Gastroesophageal sphincter (tissue), 4 donors: Measurements from ENCODE around the gene HECW1. TPM values are rescaled to one million over a fixed set of nuclear protein-coding genes. Genes with fewer than 3 reads are reported as not detected.

Source experiments
- ATAC-seq: fragments of 150-250 bp; one replicate; pipeline ENCODE4 v1.9.1; 2016; ENCODE audit warnings: mild to moderate bottlenecking, moderate library complexity
- H3K27ac ChIP-seq, 4 donors: fragments of 200-600 bp; sonication (generic) in 3 of 4; 1 replicate in 3 of 4; 2 replicates in 1 of 4; pipeline ENCODE4 v1.5.1; 2016 to 2019
- H3K27me3 ChIP-seq: fragments of 200-600 bp; sonication (generic); one replicate; pipeline ENCODE4 v1.5.1; 2019
- H3K36me3 ChIP-seq, 2 donors: fragments of 200-600 bp; sonication (generic); one replicate each; pipeline ENCODE4 v1.5.1; 2019; ENCODE audit warnings: control low read depth in 1 of 2
- H3K4me1 ChIP-seq, 3 donors: fragments of 200-600 bp; sonication (generic); 1 replicate in 2 of 3; 2 replicates in 1 of 3; pipeline ENCODE4 v1.5.1; 2016 to 2019; ENCODE audit warnings: control low read depth in 2 of 3
- H3K4me3 ChIP-seq, 2 donors: fragments of 200-600 bp; sonication (generic); one replicate each; pipeline ENCODE4 v1.5.1; 2019; ENCODE audit warnings: mild to moderate bottlenecking in 1 of 2, moderate library complexity in 1 of 2
- H3K9me3 ChIP-seq, 3 donors: fragments of 200-600 bp; sonication (generic); one replicate each; pipeline ENCODE4 v1.5.1; 2017 to 2019; ENCODE audit warnings: control low read depth in 2 of 3
- EP300 ChIP-seq: sonication (generic); formaldehyde crosslinking; IDR thresholded peaks from one replicate; pipeline ENCODE4 v1.6.1; 2017; ENCODE audit warnings: antibody characterized with exemption, mild to moderate bottlenecking
- POLR2A ChIP-seq, 2 donors: fragments of 450-650 bp; IDR thresholded peaks; one replicate each; pipeline ENCODE4 v1.6.1; 2017; ENCODE audit warnings: antibody characterized with exemption in 2 of 2, mild to moderate bottlenecking in 2 of 2, moderate library complexity in 1 of 2
- POLR2AphosphoS5 ChIP-seq: sonication (generic); formaldehyde crosslinking; IDR thresholded peaks from one replicate; pipeline ENCODE4 v1.6.1; 2017; ENCODE audit warnings: antibody characterized with exemption
- WGBS, 2 donors: methylation state at CpG; one replicate each; pipeline ENCODE4 v1.1.5; 2018; ENCODE audit warnings: low coverage in 1 of 2; 5-methylcytosine and 5-hydroxymethylcytosine counted together
- total RNA-seq, 4 donors: library from RNA; depleted of rRNA; stranded (reverse); fragments of >200 nt; gene quantifications; one replicate each; pipeline ENCODE4 v1.1.0, GENCODE V29; 2016
- TF ChIP-seq, protein P1 (sequence below), 4 experiments: fragments of 200-600 bp in 2 of 4; fragments of 450-650 bp in 2 of 4; sonication (generic) in 1 of 4; IDR thresholded peaks; one replicate each; pipeline ENCODE4 v1.5.1; 2017 to 2019; ENCODE audit warnings: antibody characterized with exemption in 4 of 4, mild to moderate bottlenecking in 2 of 4, moderate library complexity in 2 of 4

HECW1 gene
- total RNA-seq, 4 donors from 2014 or later = 0.04 to 0.31 (median 0.13) TPM; not detected in 1

DNA sequence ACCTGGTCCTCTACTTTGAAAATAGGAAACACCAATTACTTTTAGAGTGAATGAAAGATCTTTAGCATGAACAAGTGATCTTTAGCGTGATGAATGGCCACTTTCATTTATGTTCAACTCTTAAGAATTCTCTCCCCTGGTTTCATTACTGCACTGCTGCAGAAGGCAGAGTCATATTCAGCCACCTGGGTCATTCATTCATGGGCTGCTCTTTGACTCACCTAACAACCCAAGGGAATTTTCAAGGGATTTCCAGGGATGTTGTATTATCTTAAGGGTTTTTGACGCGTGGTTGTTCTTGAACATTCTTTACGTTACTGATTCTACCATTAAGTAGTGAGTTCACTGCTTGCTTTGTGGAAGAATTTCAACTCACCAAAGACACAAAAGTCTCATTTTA lies 383.1 kb downstream of the HECW1 start:
- Histone ChIP-seq H3K36me3 (no peaks in the 10 kb centered on the region), H3K9me3 (no peaks in the 10 kb centered on the region), H3K27ac (no peak overlapping the region), H3K27me3 (no peaks in the 10 kb centered on the region), H3K4me3 (no peak overlapping the region), H3K4me1 (no peaks in the 10 kb centered on the region)
- 74 to 91% methylated on average over 4 of the region's 4 CpGs for WGBS, 2 donors
- TF ChIP-seq EP300 (no peak), POLR2AphosphoS5 (no peak), POLR2A (IDR thresholded peaks at IDR 0.05) (no peak)
- TF ChIP-seq, protein P1, sequence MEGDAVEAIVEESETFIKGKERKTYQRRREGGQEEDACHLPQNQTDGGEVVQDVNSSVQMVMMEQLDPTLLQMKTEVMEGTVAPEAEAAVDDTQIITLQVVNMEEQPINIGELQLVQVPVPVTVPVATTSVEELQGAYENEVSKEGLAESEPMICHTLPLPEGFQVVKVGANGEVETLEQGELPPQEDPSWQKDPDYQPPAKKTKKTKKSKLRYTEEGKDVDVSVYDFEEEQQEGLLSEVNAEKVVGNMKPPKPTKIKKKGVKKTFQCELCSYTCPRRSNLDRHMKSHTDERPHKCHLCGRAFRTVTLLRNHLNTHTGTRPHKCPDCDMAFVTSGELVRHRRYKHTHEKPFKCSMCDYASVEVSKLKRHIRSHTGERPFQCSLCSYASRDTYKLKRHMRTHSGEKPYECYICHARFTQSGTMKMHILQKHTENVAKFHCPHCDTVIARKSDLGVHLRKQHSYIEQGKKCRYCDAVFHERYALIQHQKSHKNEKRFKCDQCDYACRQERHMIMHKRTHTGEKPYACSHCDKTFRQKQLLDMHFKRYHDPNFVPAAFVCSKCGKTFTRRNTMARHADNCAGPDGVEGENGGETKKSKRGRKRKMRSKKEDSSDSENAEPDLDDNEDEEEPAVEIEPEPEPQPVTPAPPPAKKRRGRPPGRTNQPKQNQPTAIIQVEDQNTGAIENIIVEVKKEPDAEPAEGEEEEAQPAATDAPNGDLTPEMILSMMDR (IDR thresholded peaks at IDR 0.05) = no peak
- ATAC-seq = no peak

DNA sequence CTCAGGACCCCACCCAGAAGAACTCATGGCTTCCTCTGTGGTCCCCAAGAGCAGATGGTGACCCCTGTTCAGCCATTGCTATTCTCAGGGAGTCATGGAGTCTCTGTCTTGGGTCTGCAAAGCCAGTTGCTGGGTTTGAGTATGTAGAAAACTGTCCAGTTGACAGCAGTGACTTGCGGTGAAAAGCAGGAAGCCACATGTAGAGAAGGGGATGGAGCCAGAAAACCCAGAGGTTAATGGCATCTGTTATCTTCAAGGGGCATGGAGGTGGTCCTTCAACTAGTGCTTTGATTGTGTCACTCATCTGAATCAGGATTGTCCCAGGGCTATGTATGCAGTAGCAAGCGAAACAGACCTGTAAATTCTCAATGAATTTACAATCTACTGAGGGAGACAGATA lies 384.1 kb downstream of the HECW1 start:
- WGBS, 2 donors = 87 to 100% methylated on average over 1 to 2 of the region's 2 CpGs
- TF ChIP-seq EP300 (no peak), POLR2A (IDR thresholded peaks at IDR 0.05) (no peak), POLR2AphosphoS5 (no peak)
- TF ChIP-seq, protein P1 (IDR thresholded peaks at IDR 0.05) = no peak
- no peak for ATAC-seq

DNA sequence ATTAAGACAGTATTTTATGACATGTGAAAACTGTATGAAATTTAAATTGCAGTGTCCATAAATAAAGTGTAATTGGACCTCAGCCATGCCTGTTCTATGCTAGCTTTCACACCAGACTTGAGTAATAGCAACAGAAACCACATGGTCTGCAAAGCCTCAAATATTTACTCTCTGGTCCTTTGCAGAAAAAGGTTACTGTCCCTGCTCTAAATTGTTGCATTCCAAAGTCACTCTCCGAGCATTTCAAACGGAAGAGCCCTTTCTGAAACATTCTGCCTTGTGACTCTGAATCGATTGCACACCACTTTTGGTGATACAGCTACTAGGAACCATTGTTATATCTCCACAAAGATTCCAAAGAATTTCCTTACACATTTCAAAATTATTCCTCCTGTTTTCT lies 389.4 kb downstream of the HECW1 start:
- Histone ChIP-seq H3K27ac (no peak overlapping the region), H3K27me3 (no peaks in the 10 kb centered on the region), H3K4me3 (no peak overlapping the region), H3K4me1 (peaks cover 0 to 11% (median 0%) of the 10 kb centered on the region in 3 donors), H3K36me3 (no peaks in the 10 kb centered on the region), H3K9me3 (no peaks in the 10 kb centered on the region)
- ATAC-seq = no peak
- 6 to 32% methylated on average over 3 of the region's 3 CpGs for WGBS, 2 donors
- no peak for TF ChIP-seq POLR2A (IDR thresholded peaks at IDR 0.05)
- TF ChIP-seq, protein P1 (IDR thresholded peaks at IDR 0.05) = no peak
- no peak for TF ChIP-seq POLR2AphosphoS5

More for the DNA sequence above, 384.1 kb downstream of the HECW1 start:
- H3K27ac ChIP-seq = no peak overlapping the region
- H3K27me3 ChIP-seq = no peaks in the 10 kb centered on the region
- no peaks in the 10 kb centered on the region for H3K36me3 ChIP-seq
- H3K9me3 ChIP-seq = no peaks in the 10 kb centered on the region
- no peak overlapping the region for H3K4me3 ChIP-seq
- peaks cover 0 to 4% (median 0%) of the 10 kb centered on the region in 3 donors for H3K4me1 ChIP-seq

DNA sequence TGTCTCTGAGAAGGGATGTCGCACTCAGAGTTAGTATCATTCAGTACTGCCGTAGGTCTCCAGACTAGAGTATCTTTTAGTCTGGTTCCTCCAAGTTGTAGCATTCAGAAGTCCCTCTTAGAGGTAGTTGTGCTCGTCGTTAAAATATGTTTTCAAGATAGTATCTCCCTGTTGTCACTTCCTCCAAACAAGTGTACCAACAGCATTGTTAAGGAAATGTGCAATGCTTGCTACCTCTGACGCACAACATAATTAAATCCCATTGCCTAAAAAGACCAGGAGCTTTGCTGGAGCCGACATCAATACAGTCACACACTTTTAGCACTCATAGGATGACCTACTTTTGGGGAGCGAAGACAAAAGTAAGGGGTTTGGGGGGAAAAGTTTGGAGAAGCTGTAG lies 390.5 kb downstream of the HECW1 start:
- no peak overlapping the region for H3K4me3 ChIP-seq
- peaks cover 0 to 11% (median 0%) of the 10 kb centered on the region in 3 donors for H3K4me1 ChIP-seq
- 92 to 100% methylated on average over 7 of the region's 7 CpGs for WGBS, 2 donors
- TF ChIP-seq POLR2AphosphoS5 (no peak), POLR2A (IDR thresholded peaks at IDR 0.05) (no peak), EP300 (no peak)
- TF ChIP-seq, protein P1 (IDR thresholded peaks at IDR 0.05) = no peak
- H3K27ac ChIP-seq = no peak overlapping the region
- no peaks in the 10 kb centered on the region for H3K27me3 ChIP-seq
- no peak for ATAC-seq
- H3K9me3 ChIP-seq = no peaks in the 10 kb centered on the region
- H3K36me3 ChIP-seq = no peaks in the 10 kb centered on the region

DNA sequence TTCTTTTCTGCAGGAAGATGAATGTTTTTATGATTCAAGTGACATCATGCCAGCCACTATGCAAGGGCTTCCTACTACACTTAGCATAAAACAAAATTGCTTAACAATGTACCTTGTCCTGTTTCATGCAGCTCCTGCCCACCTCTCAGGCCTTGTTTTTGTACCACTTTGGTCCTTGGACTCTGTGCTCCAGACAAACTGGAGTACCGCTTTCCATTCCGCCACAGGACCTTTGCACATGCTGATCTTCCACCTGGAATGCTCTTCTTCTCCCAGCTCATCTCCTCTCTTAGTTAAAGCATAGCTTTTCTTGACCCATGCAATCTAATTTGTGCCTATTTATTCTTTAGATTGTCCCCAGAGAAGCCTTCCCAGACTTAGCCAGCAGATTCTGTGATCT lies 393.0 kb downstream of the HECW1 start:
- peaks cover 0 to 11% (median 0%) of the 10 kb centered on the region in 3 donors for H3K4me1 ChIP-seq
- H3K27ac ChIP-seq = no peak overlapping the region
- no peaks in the 10 kb centered on the region for H3K9me3 ChIP-seq
- H3K27me3 ChIP-seq = no peaks in the 10 kb centered on the region
- H3K4me3 ChIP-seq = no peak overlapping the region
- TF ChIP-seq EP300 (no peak), POLR2A (IDR thresholded peaks at IDR 0.05) (no peak), POLR2AphosphoS5 (no peak)
- TF ChIP-seq, protein P1 (IDR thresholded peaks at IDR 0.05) = no peak
- no peak for ATAC-seq
- WGBS, 2 donors = 94 to 100% methylated on average over 2 of the region's 2 CpGs
- H3K36me3 ChIP-seq = no peaks in the 10 kb centered on the region
